ENCODE results near the gene ANKRD10.

ANKRD10 gene

DNA sequence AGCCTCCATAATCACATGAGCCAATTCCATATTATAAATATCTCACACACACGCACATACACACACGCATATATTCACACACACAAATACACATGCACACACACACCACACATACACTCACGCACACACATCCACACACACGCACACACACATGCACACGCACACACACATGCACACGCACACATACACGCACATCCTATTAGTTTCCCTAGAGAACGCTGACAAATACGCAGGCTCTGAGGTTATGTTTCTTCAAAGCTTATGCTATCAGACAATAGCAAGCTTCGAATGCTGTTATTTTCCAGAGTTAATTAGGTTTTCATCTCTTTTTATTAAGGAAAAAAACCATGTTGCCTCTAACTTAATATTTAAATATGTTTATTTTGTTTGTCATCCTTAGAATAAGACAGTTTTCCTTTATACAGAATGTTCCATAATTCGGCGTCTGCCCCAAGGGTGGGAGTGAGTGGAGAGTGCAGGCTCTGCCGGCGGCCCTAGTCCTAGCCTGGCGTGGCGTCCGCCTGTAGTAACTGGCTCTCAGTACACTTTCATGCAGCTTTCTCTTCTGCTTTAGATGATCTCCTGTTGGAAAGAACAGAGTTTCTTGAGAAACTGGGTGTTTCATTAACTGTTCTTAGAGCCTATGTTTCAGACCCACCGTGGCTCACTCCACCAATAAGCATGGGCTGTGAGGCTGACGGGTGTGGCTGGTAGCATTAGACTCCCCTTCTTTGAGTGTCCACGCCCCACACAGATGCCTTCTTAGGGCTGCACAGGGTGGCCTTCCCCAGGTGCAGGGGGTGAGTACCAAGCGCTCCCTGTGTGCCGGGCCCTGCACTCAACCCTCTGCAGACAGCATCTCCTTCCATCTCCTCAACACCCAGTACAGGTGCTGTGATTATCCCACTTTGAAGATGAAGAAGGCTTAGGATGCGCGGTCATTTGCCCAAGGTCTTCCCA lies 30.4 kb upstream of the ANKRD10 start:
- no peak for DNase-seq (ENCODE audit: low spot score)

DNA sequence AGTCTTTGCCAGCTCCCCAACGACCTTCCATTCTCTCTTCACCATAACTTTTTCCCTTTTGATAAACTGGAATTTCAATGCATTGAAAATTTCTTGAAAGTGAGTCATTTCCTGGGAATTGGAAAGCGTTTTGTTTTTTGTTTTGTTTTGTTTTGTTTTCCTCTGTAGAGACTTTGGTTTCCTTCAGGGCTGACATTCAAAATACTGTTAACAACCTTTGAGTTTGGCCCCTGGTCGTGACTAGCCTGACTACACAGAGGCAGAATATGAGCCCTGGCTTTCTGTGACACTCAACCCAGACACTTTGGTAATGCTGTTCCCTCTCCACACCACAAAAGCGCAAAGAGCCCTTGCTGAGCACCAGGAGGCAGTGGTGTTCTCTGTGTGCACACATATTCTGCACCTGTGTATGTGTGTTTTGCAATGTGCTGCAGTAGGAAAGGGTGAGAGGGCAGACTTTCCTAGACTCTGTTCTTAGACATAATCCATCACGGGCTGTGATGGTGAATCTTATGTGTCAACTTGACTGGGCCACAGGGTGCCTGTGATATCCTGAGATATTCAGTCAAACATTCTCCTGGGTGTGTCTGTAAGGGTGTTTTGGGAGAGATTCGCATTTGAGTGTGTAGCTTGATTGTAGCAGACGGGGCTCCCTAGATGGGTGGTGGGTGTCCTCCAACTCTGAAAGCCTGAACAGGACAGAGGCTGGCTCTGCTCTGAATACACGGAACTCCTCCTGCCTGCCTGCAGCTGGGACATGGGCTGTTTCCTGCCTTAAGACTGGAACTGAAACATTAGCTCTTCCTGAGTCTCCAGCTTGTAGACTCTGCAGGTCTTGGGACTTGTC lies 29.5 kb upstream of the ANKRD10 start:
- no peak for DNase-seq (ENCODE audit: low spot score)

DNA sequence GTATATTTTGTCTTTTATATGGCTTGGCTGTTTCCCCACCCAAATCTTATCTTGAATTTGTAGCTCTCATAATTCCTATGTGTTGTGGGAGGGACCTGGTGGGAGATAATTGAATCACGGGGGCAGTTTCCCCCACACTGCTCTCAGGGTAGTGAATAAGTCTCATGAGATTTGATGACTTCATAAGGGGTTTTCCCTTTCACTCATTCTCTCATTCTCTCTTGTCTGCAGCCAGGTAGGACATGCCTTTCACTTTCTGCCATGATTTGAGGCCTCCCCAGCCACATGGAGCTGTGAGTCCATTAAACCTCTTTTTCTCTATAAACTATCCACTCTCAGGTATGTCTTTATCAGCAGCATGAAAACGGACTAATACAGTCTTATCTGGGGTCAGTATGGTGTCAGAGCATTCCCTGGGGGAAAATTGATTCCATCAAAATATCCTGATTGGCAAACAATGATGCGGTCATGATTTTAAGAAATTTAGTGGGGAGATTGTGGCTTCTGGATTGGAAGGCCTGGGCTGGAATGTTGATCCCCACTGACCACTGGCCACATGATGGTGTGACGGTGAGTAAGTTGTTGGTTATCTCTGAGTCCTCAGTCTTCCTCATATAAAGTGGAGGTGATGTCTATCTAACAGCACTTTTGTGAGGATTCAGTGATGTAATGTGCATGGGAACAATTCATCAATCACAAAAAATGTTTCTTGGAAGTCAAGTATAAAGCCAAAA lies 27.5 kb upstream of the ANKRD10 start:
- no peak for DNase-seq (ENCODE audit: low spot score)

DNA sequence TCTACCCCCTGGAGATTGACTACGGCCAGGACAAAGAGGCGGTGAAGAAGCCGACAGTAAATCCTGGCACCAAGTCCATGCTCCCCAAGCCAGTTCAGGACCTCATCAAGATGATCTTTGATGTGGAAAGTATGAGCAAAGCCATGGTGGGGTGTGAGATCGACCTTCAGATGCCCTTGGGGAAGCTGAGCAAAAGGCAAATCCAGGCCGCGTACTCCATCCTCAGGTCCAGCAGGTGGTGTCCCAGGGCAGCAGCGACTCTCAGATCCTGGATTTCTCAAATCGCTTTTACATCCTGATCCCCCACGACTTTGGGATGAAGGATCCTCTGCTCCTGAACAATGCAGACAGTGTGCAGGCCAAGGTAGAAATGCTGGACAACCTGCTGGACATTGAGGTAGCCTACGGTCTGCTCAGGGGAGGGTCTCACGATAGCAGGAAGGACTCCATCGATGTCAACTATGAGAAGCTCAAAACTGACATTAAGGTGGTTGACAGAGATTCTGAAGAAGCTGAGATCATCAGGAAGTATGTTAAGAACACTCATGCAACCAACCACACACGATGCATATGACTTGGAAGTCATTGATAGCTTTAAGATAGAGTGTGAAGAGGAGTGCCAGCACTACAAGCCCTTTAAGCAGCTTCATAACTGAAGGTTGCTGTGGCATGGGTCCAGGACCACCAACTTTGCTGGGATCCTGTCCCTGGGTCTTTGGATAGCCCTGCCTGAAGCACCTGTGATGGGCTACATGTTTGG lies 24.0 kb upstream of the ANKRD10 start:
- DNase-seq (ENCODE audit: low spot score) = no peak

DNA sequence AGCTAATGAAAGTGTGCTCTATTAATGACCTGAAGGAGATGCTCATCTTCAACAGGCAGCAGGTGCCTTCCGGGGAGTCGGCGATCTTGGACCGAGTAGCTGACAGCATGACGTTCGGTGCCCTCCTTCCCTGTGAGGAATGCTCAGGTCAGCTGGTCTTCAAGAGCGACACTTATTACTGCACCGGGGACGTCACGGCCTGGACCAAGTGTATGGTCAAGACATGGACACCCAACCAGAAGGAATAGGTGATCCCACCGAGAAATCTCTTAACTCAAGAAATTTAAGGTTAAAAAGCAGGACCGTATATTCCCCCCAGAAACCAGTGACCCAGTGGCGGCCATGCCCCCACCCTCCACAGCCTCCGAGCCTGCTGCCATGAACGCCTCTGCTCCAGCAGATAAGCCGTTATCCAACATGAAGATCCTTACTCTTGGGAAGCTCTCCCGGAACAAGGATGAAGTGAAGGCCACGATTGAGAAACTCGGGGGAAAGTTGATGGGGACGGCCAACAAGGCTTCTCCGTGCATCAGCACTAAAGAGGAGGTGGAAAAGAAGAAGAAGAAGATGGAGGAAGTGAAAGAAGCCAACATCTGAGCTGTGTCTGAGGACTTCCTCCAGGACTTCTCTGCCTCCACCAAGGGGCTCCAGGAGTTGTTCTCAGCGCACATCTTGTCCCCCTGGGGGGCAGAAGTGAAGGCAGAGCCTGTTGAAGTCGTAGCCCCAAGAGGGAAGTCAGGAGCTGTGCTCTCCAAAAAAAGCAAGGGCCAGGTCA lies 22.8 kb upstream of the ANKRD10 start:
- no peak for DNase-seq (ENCODE audit: low spot score)

DNA sequence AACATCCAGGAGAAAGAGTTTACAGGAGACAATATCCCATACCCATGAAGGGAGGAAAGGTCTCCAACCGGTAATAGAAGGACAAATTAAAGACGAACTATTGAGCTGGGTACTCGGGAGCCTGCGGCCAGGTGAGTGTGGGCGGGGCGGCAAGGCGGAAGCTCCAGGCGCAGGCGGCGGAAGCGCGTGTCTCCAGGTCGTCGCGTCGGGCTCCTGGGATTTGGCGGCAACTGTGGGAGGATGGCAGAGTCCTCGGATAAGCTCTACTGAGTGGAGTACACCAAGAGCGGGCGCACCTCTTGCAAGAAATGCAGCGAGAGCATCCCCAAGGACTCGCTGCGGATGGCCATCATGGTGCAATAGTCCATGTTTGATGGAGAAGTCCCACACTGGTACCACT lies 21.6 kb upstream of the ANKRD10 start:
- no peak for DNase-seq (ENCODE audit: low spot score)

DNA sequence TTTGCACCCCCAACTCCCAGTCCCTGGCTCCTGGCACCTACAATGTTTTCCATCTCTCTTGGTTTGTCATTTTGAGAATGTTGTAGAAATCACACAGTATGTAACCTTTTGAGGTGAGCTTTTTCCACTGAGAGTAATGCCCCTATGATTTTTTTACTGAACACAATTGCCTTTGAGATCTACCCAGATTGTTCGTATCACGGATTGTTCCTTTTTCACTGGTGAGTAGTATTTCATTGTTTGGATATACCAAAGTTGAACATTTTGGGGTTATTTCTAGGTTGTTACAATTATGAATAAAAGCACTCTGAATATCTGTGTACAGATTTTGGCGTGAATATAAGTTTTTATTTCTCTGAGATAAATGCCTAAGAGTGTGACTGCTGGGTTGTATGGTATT lies 17.7 kb upstream of the ANKRD10 start:
- no peak for DNase-seq (ENCODE audit: low spot score)

DNA sequence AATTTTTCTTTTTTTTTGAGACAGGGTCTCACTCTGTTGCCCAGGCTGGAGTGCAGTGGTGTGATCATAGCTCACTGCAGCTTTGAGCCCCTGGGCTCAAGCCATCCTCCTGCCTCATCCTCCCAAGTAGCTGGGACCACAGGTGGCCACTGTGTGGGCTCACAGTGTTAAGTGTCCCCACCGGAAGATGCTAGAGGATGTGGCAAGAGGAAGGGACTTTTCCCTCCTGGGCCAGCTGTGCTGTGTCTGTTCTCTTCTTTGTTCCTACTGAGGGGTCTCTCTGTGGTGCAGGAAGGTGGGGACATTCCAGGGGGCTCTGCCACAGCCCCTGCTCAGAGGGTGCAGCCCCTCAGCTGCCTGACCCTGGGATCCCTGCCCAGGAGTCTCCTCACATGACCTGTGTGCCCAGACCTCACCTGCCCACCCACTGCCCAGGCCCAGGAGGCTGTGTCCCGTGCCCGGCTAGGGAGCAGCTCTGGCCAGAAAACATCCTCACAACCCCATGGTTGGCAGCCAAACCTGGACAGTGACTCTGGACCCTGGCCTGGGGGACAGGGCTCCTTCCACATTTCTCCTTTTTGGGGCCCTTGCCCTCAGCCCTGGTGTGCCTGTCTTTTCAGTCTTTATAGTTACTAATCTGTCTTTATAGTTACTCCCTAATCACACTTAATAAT lies 14.4 kb upstream of the ANKRD10 start:
- no peak for DNase-seq (ENCODE audit: low spot score)

DNA sequence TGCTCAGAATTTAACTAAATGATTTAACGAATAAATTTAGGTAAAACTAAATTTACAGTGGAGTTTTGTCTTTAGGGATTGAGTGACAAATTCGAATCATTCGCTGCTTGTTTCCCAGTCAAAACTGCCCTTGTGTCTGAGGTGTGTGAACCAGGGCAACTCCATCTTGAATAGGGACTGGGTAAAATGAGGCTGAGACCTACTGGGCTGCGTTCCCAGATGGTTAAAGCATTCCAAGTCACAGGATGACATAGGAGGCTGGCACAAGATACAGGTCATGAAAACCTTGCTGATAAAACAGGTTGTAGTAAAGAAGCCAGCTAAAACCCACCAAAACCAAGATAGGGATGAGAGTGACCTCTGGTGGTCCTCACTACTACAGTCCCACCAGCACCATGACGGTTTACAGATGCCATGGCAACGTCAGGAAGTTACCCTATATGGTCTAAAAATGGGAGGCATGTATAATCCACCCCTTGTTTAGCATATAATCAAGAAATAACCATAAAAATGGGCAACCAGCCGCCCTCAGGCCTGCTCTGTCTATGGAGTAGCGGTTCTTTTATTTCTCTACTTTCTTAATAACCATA lies 10.2 kb upstream of the ANKRD10 start:
- no peak for DNase-seq (ENCODE audit: low spot score)

DNA sequence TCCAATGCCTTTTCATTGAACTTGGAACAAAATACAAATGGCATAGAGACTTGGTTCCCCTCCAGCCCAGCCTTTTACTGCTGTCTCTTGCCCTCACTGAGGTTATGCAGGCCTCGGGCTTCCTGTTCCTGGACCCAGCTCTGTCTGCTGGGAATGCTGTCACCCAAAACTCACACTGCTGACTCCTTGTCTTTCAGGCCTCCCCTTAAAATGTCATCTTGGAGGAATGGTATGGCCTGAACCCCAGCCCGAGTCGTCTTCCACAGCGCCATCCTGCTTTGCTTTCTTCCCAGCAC lies 9.7 kb upstream of the ANKRD10 start:
- no peak for DNase-seq (ENCODE audit: low spot score)

DNA sequence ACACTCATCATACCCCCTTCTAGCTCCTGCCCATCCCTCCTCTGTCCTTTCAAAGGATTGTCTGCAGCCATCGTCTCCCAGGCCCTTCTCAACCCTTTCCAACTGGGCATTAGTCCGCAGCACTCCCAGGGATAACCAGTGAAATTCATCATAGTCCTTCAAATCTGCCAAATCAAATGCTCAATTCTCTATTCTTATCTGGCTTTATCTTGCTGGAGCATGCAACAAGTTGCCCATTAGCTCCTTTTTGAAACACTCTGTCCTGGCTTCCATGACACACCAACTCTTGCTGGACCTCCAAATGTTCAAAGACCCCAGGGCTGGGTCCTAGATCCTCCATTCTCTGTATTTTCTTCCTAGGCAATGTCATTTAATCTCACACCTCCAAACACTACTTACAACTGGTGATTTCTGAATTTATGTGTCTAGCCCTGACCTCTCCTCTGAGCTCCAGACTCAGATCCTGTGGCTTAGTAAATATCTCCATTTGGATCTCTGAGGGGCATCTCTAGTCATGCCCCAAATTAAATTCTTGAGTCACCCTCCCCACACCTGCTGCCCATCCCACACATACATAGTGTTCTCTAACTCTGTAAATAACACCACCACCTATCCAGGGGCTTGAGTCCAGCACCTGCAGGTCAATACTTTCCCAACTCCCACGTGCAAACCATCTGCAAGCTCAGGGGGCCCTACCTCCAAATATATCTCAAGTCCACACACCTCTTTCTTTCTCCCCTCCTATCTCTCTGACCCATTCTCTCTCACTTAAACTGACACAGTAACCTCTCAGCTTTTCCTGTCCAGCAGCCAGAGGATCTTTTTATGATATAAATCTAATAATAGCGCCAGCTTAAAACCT lies 9.1 kb upstream of the ANKRD10 start:
- DNase-seq (ENCODE audit: low spot score) = no peak

DNA sequence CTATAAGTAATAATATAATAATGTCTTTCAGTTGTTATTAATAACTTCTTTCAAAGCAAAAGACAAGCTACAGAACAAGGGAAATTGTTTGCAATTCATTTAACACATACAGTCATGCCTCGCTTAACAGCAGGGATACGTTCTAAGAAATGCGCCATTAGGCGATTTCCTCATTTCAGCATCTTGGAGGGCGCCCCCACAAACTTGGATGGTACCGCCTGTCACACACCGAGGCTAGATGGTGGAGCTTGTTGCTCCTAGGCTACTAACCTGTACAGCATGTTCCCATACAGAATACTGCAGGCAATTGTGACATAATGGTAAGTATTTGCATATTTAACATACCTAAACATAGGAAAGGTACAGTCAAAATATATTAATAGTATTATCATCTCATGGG lies 8.2 kb upstream of the ANKRD10 start:
- DNase-seq (ENCODE audit: low spot score) = no peak

DNA sequence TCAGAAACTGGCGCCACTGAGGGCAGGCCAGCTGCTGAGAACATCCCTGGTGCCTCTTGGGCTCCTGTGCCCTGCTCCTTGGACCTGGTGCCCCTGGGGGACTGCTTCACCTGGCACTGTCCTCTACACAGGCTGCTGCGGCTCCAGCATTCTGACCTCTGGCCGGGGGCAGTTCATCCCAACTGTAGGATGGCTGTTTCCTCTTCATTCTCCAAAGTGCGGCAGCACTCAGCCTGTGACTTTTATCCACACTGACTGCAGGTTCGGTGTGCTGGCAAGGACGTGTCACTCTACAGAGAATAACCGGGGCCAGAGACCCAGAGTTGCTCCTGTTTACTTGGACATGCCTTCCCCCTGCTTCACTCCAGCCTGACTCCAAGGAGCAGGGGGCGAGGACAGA lies 7.6 kb upstream of the ANKRD10 start:
- DNase-seq (ENCODE audit: low spot score) = no peak

DNA sequence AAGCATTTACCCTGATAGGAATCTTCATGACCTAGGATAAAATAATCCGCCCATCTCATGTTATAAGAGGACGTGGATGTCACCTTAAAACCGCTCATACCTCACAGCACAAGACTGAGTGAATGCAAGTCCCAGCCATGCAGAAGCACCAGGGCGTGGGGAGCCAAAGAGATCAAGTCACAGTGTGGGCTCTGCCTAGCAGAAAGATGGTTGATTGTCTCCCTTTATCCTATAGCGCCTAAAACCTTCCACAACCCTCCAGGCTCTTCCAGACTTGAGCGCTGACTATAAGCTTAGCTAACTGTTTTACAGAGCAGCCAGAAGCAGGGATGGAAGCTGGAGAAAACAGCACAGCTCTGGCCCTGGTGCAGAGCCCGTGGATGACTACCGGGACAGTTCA lies 6.8 kb upstream of the ANKRD10 start:
- no peak for DNase-seq (ENCODE audit: low spot score)

DNA sequence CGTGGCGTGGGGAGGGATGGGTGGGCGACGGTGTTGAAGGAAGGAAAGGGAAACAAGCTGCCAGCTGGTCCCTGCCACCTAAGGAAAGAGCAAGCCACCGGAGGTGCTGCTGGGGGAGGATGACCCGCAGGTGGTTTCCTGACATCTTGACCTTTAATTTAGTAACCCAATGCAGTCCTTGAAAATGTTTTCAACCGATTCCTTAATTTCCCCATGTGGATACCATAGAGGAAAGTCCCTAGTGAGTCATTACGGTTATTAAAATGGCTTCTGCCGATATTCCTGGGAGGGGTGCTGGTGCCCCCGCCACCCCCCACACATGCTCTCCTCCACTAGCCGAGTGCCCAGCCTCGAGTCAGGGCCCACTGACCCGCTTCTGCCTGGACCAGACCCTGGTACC lies 6.3 kb upstream of the ANKRD10 start:
- DNase-seq (ENCODE audit: low spot score) = no peak

DNA sequence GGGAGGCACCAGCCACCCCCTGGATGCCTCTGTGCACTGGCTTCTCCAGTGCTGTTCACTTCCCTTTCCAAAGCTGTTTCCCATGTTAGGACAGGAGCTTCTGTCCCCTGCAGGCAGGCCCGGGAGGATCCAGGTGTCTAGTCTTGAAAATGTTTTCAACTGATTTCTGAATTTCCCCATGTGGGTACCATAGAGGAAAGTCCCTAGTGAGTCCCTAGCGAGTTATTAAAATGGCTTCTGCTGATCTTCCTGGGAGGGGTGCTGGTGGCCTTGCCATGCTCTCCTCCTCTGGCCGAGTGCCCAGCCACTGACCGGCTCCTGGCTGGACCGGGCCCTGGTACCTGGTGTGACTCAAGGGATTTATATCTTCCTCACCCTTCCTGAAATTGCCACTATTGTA lies 5.2 kb upstream of the ANKRD10 start:
- DNase-seq (ENCODE audit: low spot score) = no peak

DNA sequence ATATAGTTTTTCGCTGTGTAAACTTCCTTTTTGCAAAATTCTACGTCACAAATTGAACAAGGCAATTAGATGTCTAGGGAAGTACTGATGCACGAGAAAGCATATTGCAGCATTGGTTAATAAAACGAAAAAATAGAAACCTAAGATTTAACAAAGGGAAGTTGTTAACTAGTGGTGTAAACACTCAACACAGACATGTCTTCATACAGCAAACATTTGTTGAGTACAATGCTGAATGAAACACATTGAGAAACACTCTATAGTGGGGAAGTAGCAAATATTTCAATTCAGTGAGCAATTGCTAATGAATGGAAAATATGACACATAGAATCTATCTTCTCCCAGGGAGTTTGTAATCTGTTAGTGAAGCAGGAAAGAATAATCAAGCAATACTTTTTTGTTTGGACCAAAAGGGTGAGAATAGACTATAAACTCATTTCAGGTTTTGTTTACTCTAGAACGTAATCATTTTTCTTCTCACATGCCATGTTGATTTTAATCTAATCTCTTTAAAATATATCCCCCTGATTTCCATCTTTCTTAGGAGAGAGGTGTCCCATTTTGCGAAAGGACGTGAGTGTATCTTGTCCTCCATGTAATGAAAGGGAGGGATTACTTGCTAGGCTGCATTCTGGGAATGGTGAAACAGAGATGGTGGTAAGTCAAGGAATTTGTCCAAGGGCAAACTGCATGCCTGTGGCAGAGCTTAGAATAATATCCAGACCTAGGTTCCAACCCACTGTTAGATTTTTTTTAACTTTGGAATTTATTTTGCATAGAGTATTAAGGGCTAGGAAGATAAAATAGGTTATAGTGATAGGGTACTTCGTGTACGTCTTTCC lies 1.7 kb upstream of the ANKRD10 start:
- no peak for DNase-seq (ENCODE audit: low spot score)

DNA sequence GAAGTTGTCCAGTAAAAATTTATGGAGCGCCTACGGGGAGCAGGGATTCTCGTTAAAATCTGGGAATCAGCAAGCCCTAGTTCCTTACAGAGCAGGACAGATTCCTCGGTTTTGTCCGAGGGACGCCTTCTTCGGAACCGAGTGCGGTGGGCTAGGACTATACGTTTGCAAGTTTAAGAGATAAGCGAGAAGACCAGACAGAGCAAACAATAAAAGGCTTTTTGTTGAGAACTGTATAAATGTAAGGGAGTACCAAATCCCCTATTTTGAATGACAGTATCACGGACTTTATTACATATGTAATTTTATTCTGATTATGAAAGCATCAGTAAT lies 971 bp upstream of the ANKRD10 start:
- no peak for DNase-seq (ENCODE audit: low spot score)
